ENCODE results near the gene PTPRK.

GRCh38 chr6:128057541-128057940, 462.9 kb downstream of the PTPRK start:
- TF ChIP-seq, protein P1, sequence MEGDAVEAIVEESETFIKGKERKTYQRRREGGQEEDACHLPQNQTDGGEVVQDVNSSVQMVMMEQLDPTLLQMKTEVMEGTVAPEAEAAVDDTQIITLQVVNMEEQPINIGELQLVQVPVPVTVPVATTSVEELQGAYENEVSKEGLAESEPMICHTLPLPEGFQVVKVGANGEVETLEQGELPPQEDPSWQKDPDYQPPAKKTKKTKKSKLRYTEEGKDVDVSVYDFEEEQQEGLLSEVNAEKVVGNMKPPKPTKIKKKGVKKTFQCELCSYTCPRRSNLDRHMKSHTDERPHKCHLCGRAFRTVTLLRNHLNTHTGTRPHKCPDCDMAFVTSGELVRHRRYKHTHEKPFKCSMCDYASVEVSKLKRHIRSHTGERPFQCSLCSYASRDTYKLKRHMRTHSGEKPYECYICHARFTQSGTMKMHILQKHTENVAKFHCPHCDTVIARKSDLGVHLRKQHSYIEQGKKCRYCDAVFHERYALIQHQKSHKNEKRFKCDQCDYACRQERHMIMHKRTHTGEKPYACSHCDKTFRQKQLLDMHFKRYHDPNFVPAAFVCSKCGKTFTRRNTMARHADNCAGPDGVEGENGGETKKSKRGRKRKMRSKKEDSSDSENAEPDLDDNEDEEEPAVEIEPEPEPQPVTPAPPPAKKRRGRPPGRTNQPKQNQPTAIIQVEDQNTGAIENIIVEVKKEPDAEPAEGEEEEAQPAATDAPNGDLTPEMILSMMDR (IDR thresholded peaks at IDR 0.05) = no peak
- no peak for TF ChIP-seq POLR2A (IDR thresholded peaks at IDR 0.05)
